Measurements from ENCODE around the gene ATP6V1E1.

- peak in 1 of 12 donors; percentile 8 for TF ChIP-seq CTCF (IDR thresholded peaks at IDR 0.05)
- peak in 1 of 2 donors; percentile 33 for TF ChIP-seq POLR2A (IDR thresholded peaks at IDR 0.05)
These were observed 64.6 kb downstream of the ATP6V1E1 start for GRCh38 chr22:17563936-17564391.

Data from heart left ventricle (tissue), 13 donors.